K562 (cell line): ENCODE results near the gene SGK1. TPM values are rescaled to one million over a fixed set of nuclear protein-coding genes. Genes with fewer than 3 reads are reported as not detected.

ENCODE experiments used
- ATAC-seq: fragments of 200-7000 bp; cut with Tn5 transposase; 3 replicates; pipeline ENCODE4 v1.9.1; 2020; ENCODE audit warnings: moderate library complexity
- BruUV-seq: library from RNA; stranded (reverse); fragments of 400-500 nt; replicated peaks from 2 replicates; lab custom pipeline; 2021; lab: Mats Ljungman, UMichigan
- CTCF ChIA-PET: fragments of 300-600 bp; formaldehyde crosslinking; extraction: SDS; loops from one replicate; lab custom pipeline; 2021; ENCODE audit warnings: low intra/inter-chr PET ratio; lab: Yijun Ruan, JAX
- POLR2A ChIA-PET: fragments of 300-600, 350-650 bp; sonication (Branson Sonifier 250); formaldehyde crosslinking; extraction: SDS; loops from one replicate; lab custom pipeline; 2021; ENCODE audit warnings: antibody characterized with exemption, inconsistent platforms; lab: Yijun Ruan, JAX
- DNase-seq, 4 experiments: peaks; one replicate each; pipeline versions ENCODE4 v3.0.0 to v3.0.0-alpha.2; 2011 to 2018; ENCODE audit warnings: low spot score in 3 of 4, mixed read lengths in 3 of 4; ENCODE audit errors: extremely low read depth in 1 of 4
- FAIRE-seq: peaks from 2 replicates; lab custom pipeline; 2011; peaks lifted over from hg19 to GRCh38; lab: Jason Lieb, UNC
- H2AFZ ChIP-seq: 2 replicates; pipeline ENCODE4 v1.6.0; 2011; ENCODE audit warnings: low read depth, low read length, control low read depth, inconsistent platforms
- H3K27ac ChIP-seq: fragments of 200-600 bp; 3 replicates; pipeline ENCODE4 v1.8.0; 2011; ENCODE audit warnings: low read depth, mild to moderate bottlenecking, control low read depth, inconsistent platforms, low read length, moderate library complexity, mixed read lengths; ENCODE audit errors: extremely low read depth
- H3K27me3 ChIP-seq, 2 experiments: fragments of 300-600 bp in 1 of 2; 2 replicates in 1 of 2; 3 replicates in 1 of 2; pipeline versions ENCODE4 v1.6.0 to v1.8.0; 2011; ENCODE audit warnings: inconsistent platforms in 2 of 2, low read length in 2 of 2, mild to moderate bottlenecking in 1 of 2, mixed read lengths in 1 of 2, moderate library complexity in 1 of 2; ENCODE audit not compliant: control insufficient read depth in 2 of 2, insufficient read depth in 2 of 2
- H3K36me3 ChIP-seq: fragments of 300-600 bp; 3 replicates; pipeline ENCODE4 v1.8.0; 2011; ENCODE audit warnings: mild to moderate bottlenecking, low read length, inconsistent platforms; ENCODE audit not compliant: control insufficient read depth, insufficient read depth
- H3K4me1 ChIP-seq, 2 experiments: fragments of 200-600 bp in 1 of 2; replicated peaks in 1 of 2; 2 replicates in 1 of 2; 3 replicates in 1 of 2; pipeline versions ENCODE4 v1.5.1 to v1.8.0; 2011; ENCODE audit warnings: inconsistent platforms in 2 of 2, low read length in 2 of 2, mild to moderate bottlenecking in 1 of 2, mixed read lengths in 1 of 2, moderate library complexity in 1 of 2; ENCODE audit not compliant: control insufficient read depth in 2 of 2, insufficient read depth in 2 of 2
- H3K4me2 ChIP-seq: 2 replicates; pipeline ENCODE4 v1.6.1; 2011; ENCODE audit warnings: low read length, control low read depth, inconsistent platforms, mixed read lengths; ENCODE audit not compliant: insufficient read depth
- H3K4me3 ChIP-seq: fragments of 200-600 bp; sonication (generic), shearing (Covaris generic); 2 replicates; pipeline ENCODE4 v1.5.1; 2016; ENCODE audit warnings: control low read depth, inconsistent platforms
- H3K79me2 ChIP-seq: fragments of 200-600 bp; 3 replicates; pipeline ENCODE4 v1.8.0; 2011; ENCODE audit warnings: low read length, inconsistent platforms; ENCODE audit not compliant: control insufficient read depth, insufficient read depth
- H3K9ac ChIP-seq, 2 experiments: 2 replicates each; pipeline versions ENCODE4 v1.6.0 to v1.6.1; 2011; ENCODE audit warnings: low read depth in 2 of 2, low read length in 2 of 2, control low read depth in 1 of 2, inconsistent platforms in 1 of 2, mild to moderate bottlenecking in 1 of 2, mixed read lengths in 1 of 2; ENCODE audit not compliant: insufficient read depth in 1 of 2
- H3K9me1 ChIP-seq: one replicate; pipeline ENCODE4 v1.6.0; 2011; ENCODE audit warnings: inconsistent platforms, mild to moderate bottlenecking, low read length, moderate library complexity; ENCODE audit not compliant: control insufficient read depth, insufficient read depth
- H3K9me3 ChIP-seq: replicated peaks from 2 replicates; pipeline ENCODE4 v1.5.1; 2011; ENCODE audit warnings: low read depth, low read length, inconsistent platforms; ENCODE audit not compliant: control insufficient read depth, insufficient read depth
- H4K20me1 ChIP-seq: replicated peaks from 2 replicates; pipeline ENCODE4 v1.6.1; 2011; ENCODE audit warnings: low read length, inconsistent platforms, mixed read lengths; ENCODE audit not compliant: control insufficient read depth, insufficient read depth
- CBX2 ChIP-seq: fragments of 200-600 bp; sonication (generic); IDR thresholded peaks from one replicate; pipeline ENCODE4 v1.6.1; 2012; ENCODE audit warnings: mild to moderate bottlenecking, low read length, inconsistent platforms; ENCODE audit not compliant: insufficient read depth, poor library complexity, severe bottlenecking
- JUNB ChIP-seq: fragments of 450-650 bp; formaldehyde crosslinking; conservative IDR thresholded peaks from 2 replicates; pipeline ENCODE4 v1.4.0; 2020; ENCODE audit warnings: mild to moderate bottlenecking
- NR4A1 ChIP-seq, 2 experiments: fragments of 250-450 bp in 1 of 2; fragments of 450-650 bp in 1 of 2; sonication (Bioruptor Pico) in 1 of 2; IDR thresholded peaks; 2 replicates each; pipeline versions ENCODE4 v1.4.0 to v1.6.1; 2016 to 2020; ENCODE audit warnings: mild to moderate bottlenecking in 2 of 2, missing compliant biosample characterization in 1 of 2, missing genetic modification characterization in 1 of 2, moderate library complexity in 1 of 2
- REST ChIP-seq, 2 experiments: fragments of 450-650 bp; formaldehyde crosslinking in 1 of 2; IDR thresholded peaks; 2 replicates each; pipeline versions ENCODE4 v1.4.0 to v1.6.1; 2014 to 2020; ENCODE audit warnings: mild to moderate bottlenecking in 2 of 2, borderline replicate concordance in 1 of 2, low read depth in 1 of 2
- ZBTB11 ChIP-seq, 3 experiments: fragments of 200-800 bp in 1 of 3; fragments of 250-450 bp in 1 of 3; fragments of 450-650 bp in 1 of 3; sonication (Bioruptor Pico) in 1 of 3; sonication (Bioruptor generic) in 1 of 3; formaldehyde crosslinking in 1 of 3; IDR thresholded peaks; 2 replicates each; pipeline versions ENCODE4 v1.6.1 to v1.8.0; 2016 to 2022; ENCODE audit warnings: mild to moderate bottlenecking in 2 of 3, missing genetic modification characterization in 2 of 3, missing compliant biosample characterization in 1 of 3, moderate library complexity in 1 of 3
- ZBTB7A ChIP-seq: IDR thresholded peaks from 2 replicates; pipeline ENCODE4 v1.6.1; 2011; ENCODE audit warnings: low read depth, mild to moderate bottlenecking, low read length, moderate library complexity, borderline replicate concordance; ENCODE audit not compliant: control insufficient read depth
- ZNF134 ChIP-seq: fragments of 250-450 bp; sonication (Bioruptor Pico); conservative IDR thresholded peaks from 2 replicates; pipeline ENCODE4 v1.4.0; 2020
- WGBS: fragments of 100-300 bp; shearing (Covaris generic); methylation state at CpG from one replicate; pipeline ENCODE4 v1.1.6; 2016; ENCODE audit warnings: low coverage, mixed read lengths; ENCODE audit not compliant: insufficient coverage; ENCODE audit errors: missing lambda C conversion rate; 5-methylcytosine and 5-hydroxymethylcytosine counted together
- in situ Hi-C: fragments of 300-500 bp; cut with MboI; formaldehyde crosslinking; loops from 4 replicates; pipeline ENCODE4 v1.15.0; 2018; ENCODE audit warnings: inconsistent platforms, mixed read lengths
- intact Hi-C: fragments of 100-400 bp; cut with micrococcal nuclease; formaldehyde crosslinking; loops from 2 replicates; pipeline ENCODE4 v1.14.2; 2022
- polyA plus RNA-seq, 8 experiments: library from polyadenylated mRNA; depleted of rRNA in 4 of 8; stranded (reverse) in 5 of 8; unstranded in 3 of 8; fragments of >200 nt; fragmentation: Nextera tagmentation in 2 of 8; fragmentation: Illumina TruSeq in 1 of 8; extraction: Ambion mirVana in 2 of 8; extraction: Trizol in 1 of 8; gene quantifications; 2 replicates each; pipeline versions ENCODE4 v1.2.1 to v1.2.3, GENCODE V29; 2011 to 2014; ENCODE audit warnings: inconsistent platforms in 1 of 8, missing spikeins in 1 of 8
- total RNA-seq, 7 experiments: library from RNA; depleted of rRNA in 6 of 7; stranded (reverse); fragments of >200 nt in 6 of 7; fragmentation: Illumina TruSeq in 2 of 7; extraction: Trizol in 2 of 7; gene quantifications; 2 replicates each; pipeline versions ENCODE4 v1.2.1 to v1.2.3, GENCODE V29; 2011 to 2021; ENCODE audit warnings: low replicate concordance in 1 of 7

Gene SGK1
- total and polyA plus RNA-seq, 9 of the 15 experiments (the other 6 are each of a cell fraction or from before 2014, with no cell fraction given): 3.5 to 7.2 (median 3.9) TPM

GRCh38 chr6:134322216-134322615, 4.3 kb upstream of the SGK1 start (continued):
- TF ChIP-seq ZBTB11 (CRISPR knock-in tag; IDR thresholded peaks at IDR 0.05) (no peak), ZNF134 (CRISPR knock-in tag) (no peak), ZBTB7A (no peak), CBX2 (no peak)
- TF ChIP-seq, all 486 proteins: peak for 0

GRCh38 chr6:134321246-134321645, 3.3 kb upstream of the SGK1 start:
- Histone ChIP-seq H3K9ac (no peak overlapping the region), H3K4me2 (no peak overlapping the region), H3K9me1 (no peaks in the 10 kb centered on the region), H2AFZ (no peak overlapping the region), H4K20me1 (no peaks in the 10 kb centered on the region), H3K79me2 (no peaks in the 10 kb centered on the region), H3K4me1 (peaks cover 2 to 5% of the 10 kb centered on the region in 2 experiments; a peak in 3 of 5 replicates), H3K9me3 (no peaks in the 10 kb centered on the region), H3K27ac (no peak overlapping the region), H3K36me3 (no peaks in the 10 kb centered on the region), H3K4me3 (no peak overlapping the region), H3K27me3 (no peaks in the 10 kb centered on the region)
- DNase-seq: no peak
- BruUV-seq: no TSS peak
- intact Hi-C loops (no loop called here), in situ Hi-C loops (no loop called here)
- WGBS: 32% methylated on average over 3 of the region's 3 CpGs
- no peak for FAIRE-seq
- ChIA-PET CTCF (no interaction called here), POLR2A (no interaction called here)
- ATAC-seq: no peak
- no peak for TF ChIP-seq REST (IDR thresholded peaks at IDR 0.05; ENCODE audit: borderline replicate concordance)
- TF ChIP-seq REST (CRISPR knock-in tag; IDR thresholded peaks at IDR 0.05; ENCODE audit: low read depth): no peak
- no peak for TF ChIP-seq JUNB (CRISPR knock-in tag)
- TF ChIP-seq NR4A1 (CRISPR knock-in tag; IDR thresholded peaks at IDR 0.05): no peak
- no peak for TF ChIP-seq NR4A1 (tag; IDR thresholded peaks at IDR 0.05)
